H1 (cell line): ENCODE measurements around the gene LVRN. TPM values are rescaled to one million over a fixed set of nuclear protein-coding genes. Genes with fewer than 3 reads are reported as not detected.

Source experiments
- ATF2 ChIP-seq: IDR thresholded peaks from 2 replicates; pipeline ENCODE4 v1.6.1; 2012; ENCODE audit warnings: low read length, inconsistent platforms
- ATF3 ChIP-seq: IDR thresholded peaks from 2 replicates; pipeline ENCODE4 v1.6.1; 2011; ENCODE audit warnings: low read depth, mild to moderate bottlenecking, low read length; ENCODE audit not compliant: insufficient read depth
- BACH1 ChIP-seq: IDR thresholded peaks from 2 replicates; pipeline ENCODE4 v1.6.1; 2012; ENCODE audit warnings: low read length, improper control_type of control experiment
- BCL11A ChIP-seq, 2 experiments: IDR thresholded peaks; one replicate each; pipeline ENCODE4 v1.6.1; 2011; ENCODE audit warnings: low read depth in 2 of 2, low read length in 2 of 2, mild to moderate bottlenecking in 2 of 2
- CBX5 ChIP-seq: fragments of 300-800, 300-1000 bp; sonication (generic); IDR thresholded peaks from 2 replicates; pipeline ENCODE4 v1.7.1; 2016; ENCODE audit warnings: antibody characterized with exemption, low read length, low read depth
- EZH2 ChIP-seq: fragments of 200-600 bp; sonication (generic); IDR thresholded peaks from 2 replicates; pipeline ENCODE4 v1.7.1; 2012; ENCODE audit warnings: low read depth, mild to moderate bottlenecking, moderate library complexity, low read length, inconsistent platforms; ENCODE audit not compliant: severe bottlenecking
- HDAC2 ChIP-seq, 2 experiments: fragments of 300-600 bp in 1 of 2; sonication (generic) in 1 of 2; IDR thresholded peaks; 2 replicates each; pipeline ENCODE4 v1.6.1; 2011 to 2012; ENCODE audit warnings: low read depth in 2 of 2, low read length in 2 of 2, mild to moderate bottlenecking in 2 of 2, moderate library complexity in 2 of 2, borderline replicate concordance in 1 of 2, inconsistent platforms in 1 of 2
- HDAC6 ChIP-seq: IDR thresholded peaks from one replicate; pipeline ENCODE4 v1.7.1; 2012; ENCODE audit warnings: low read depth, mild to moderate bottlenecking, inconsistent platforms, low read length, moderate library complexity
- PHF8 ChIP-seq: fragments of 200-600 bp; sonication (generic); conservative IDR thresholded peaks from 2 replicates; pipeline ENCODE4 v1.7.1; 2012; ENCODE audit warnings: low read depth, mild to moderate bottlenecking, inconsistent platforms, low read length, moderate library complexity
- POLR2A ChIP-seq, 2 experiments: IDR thresholded peaks; 1 replicate in 1 of 2; 2 replicates in 1 of 2; pipeline ENCODE4 v1.6.1; 2011; ENCODE audit warnings: low read depth in 2 of 2, low read length in 2 of 2, mild to moderate bottlenecking in 2 of 2; ENCODE audit errors: control extremely low read depth in 1 of 2
- POLR2AphosphoS5 ChIP-seq: IDR thresholded peaks from 2 replicates; pipeline ENCODE4 v1.6.1; 2011; ENCODE audit warnings: low read depth, low read length
- RBBP5 ChIP-seq: IDR thresholded peaks from 2 replicates; pipeline ENCODE4 v1.7.1; 2012; ENCODE audit warnings: low read depth, mild to moderate bottlenecking, inconsistent platforms, low read length, moderate library complexity, borderline replicate concordance
- RNF2 ChIP-seq: fragments of 200-900, 300-1000 bp; sonication (generic); IDR thresholded peaks from 2 replicates; pipeline ENCODE4 v1.7.1; 2016; ENCODE audit warnings: borderline replicate concordance, low read depth, mild to moderate bottlenecking, antibody characterized with exemption, low read length; ENCODE audit not compliant: poor library complexity, severe bottlenecking; ENCODE audit errors: missing control alignments
- SAP30 ChIP-seq: fragments of 300-600 bp; sonication (generic); IDR thresholded peaks from 2 replicates; pipeline ENCODE4 v1.7.1; 2012; ENCODE audit warnings: low read length, moderate library complexity, mild to moderate bottlenecking, inconsistent platforms; ENCODE audit not compliant: insufficient read depth, insufficient replicate concordance
- SIX5 ChIP-seq: IDR thresholded peaks from 2 replicates; pipeline ENCODE4 v1.6.1; 2011; ENCODE audit warnings: mild to moderate bottlenecking, low read depth, low read length
- SP4 ChIP-seq: IDR thresholded peaks from 2 replicates; pipeline ENCODE4 v1.6.1; 2012; ENCODE audit warnings: low read length, inconsistent platforms
- SUZ12 ChIP-seq: fragments of 200-600 bp; sonication (generic); IDR thresholded peaks from 2 replicates; pipeline ENCODE4 v1.6.1; 2012; ENCODE audit warnings: mild to moderate bottlenecking, inconsistent platforms, low read length, moderate library complexity, mixed read lengths
- TAF7 ChIP-seq: optimal IDR thresholded peaks from 2 replicates; pipeline ENCODE3; 2011; ENCODE audit warnings: low read depth, mild to moderate bottlenecking, inconsistent platforms, low read length, moderate library complexity, borderline replicate concordance
- TCF12 ChIP-seq: IDR thresholded peaks from 2 replicates; pipeline ENCODE4 v1.6.1; 2011; ENCODE audit warnings: low read depth, mild to moderate bottlenecking, low read length
- TEAD4 ChIP-seq: IDR thresholded peaks from 2 replicates; pipeline ENCODE4 v1.6.1; 2012; ENCODE audit warnings: low read depth, low read length, inconsistent platforms, mixed read lengths
- ZNF274 ChIP-seq: IDR thresholded peaks from 2 replicates; pipeline ENCODE4 v1.7.0; 2012; ENCODE audit warnings: low read length, borderline replicate concordance; ENCODE audit errors: extremely low read depth
- polyA plus RNA-seq, 7 experiments: library from polyadenylated mRNA; depleted of rRNA in 3 of 7; stranded (reverse) in 5 of 7; unstranded in 2 of 7; fragments of >200 nt in 5 of 7; fragments of 200-250 nt in 2 of 7; gene quantifications; 1 replicate in 5 of 7; 2 replicates in 1 of 7; 4 replicates in 1 of 7; pipeline versions ENCODE4 v1.2.1 to v1.2.3, GENCODE V29; 2011 to 2013; ENCODE audit warnings: missing spikeins in 2 of 7, mixed read lengths in 2 of 7
- total RNA-seq: library from RNA; stranded (reverse); fragmentation: NEBNext Ultra II Directional; extraction: Animal tissue kit (Norgen Biotek cat#: 25700); gene quantifications from 2 replicates; pipeline ENCODE4 v1.2.1, GENCODE V29; 2021

The LVRN gene
- total and polyA plus RNA-seq, 2 of the 8 experiments (the other 6 are each of a cell fraction or from before 2014, with no cell fraction given) = 0.08 to 0.09 TPM

- TF ChIP-seq CBX5 (no peak), SAP30 (no peak), ATF2 (no peak), PHF8 (no peak), HDAC6 (no peak), TEAD4 (no peak), ZNF274 (no peak), SIX5 (no peak), POLR2AphosphoS5 (no peak), SP4 (no peak), RNF2 (peak; percentile 49), HDAC2 (IDR thresholded peaks at IDR 0.05; ENCODE audit: borderline replicate concordance in 1 of 2, low read depth in 2 of 2, low read length in 2 of 2) (no peak), TAF7 (no peak), BCL11A (IDR thresholded peaks at IDR 0.05; ENCODE audit: low read depth in 2 of 2, low read length in 2 of 2) (no peak), ATF3 (no peak), POLR2A (IDR thresholded peaks at IDR 0.05; ENCODE audit: control extremely low read depth in 1 of 2, low read depth in 2 of 2, low read length in 2 of 2) (no peak), RBBP5 (0 out of 2 replicates have a peak, but pooled peaks have one; percentile 25), EZH2 (peak; percentile 63), TCF12 (no peak), BACH1 (no peak), SUZ12 (peak; percentile 70; the same call in 1 of the 2 replicates)
Observed at GRCh38 chr5:115962565-115963402, 509 bp downstream of the LVRN start (continued).
